ENCODE results near the gene CLIC4.

DNA sequence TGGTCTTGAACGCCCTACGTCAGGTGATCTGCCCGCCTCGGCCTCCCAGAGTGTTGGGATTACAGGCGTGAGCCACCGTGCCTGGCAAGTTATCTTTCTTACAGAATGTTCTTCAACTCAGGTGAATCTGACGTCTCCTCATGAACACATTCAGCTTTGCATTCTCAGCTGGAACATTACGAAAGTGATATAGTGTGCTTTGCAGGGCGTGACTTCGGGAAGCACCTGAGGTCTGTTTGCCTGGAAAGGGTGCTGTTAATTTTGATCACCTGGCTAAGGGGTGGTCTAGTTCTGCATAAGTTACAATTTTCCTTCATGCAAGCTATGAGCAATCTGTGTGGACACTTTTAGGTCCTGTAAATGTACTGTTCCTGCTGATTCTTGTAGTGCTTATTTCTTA lies 16.3 kb upstream of the CLIC4 start:
- TF ChIP-seq CTCF (conservative IDR thresholded peaks at IDR 0.05; ENCODE audit: low read length) (no peak), EZH2phosphoT487 (IDR thresholded peaks at IDR 0.05; ENCODE audit: borderline replicate concordance) (no peak)
